Type B pancreatic cell (in vitro differentiated cells): ENCODE measurements around the gene NXNL1. TPM values are rescaled to one million over a fixed set of nuclear protein-coding genes. Genes with fewer than 3 reads are reported as not detected.

Experiments used
- DNase-seq: peaks from one replicate; pipeline ENCODE4 v3.0.0; 2021; ENCODE audit warnings: mixed read lengths; ENCODE audit not compliant: unreplicated experiment; ENCODE audit errors: extremely low spot score
- H3K27ac Mint-ChIP-seq: 2 replicates; pipeline ENCODE4 v1.8.0; 2021; ENCODE audit warnings: mild to moderate bottlenecking, mixed read lengths
- H3K27me3 Mint-ChIP-seq: 2 replicates; pipeline ENCODE4 v1.8.0; 2021; ENCODE audit warnings: mixed read lengths
- H3K36me3 Mint-ChIP-seq: 2 replicates; pipeline ENCODE4 v1.8.0; 2021; ENCODE audit warnings: mixed read lengths
- H3K4me1 Mint-ChIP-seq: one replicate; pipeline ENCODE4 v1.8.0; 2021; ENCODE audit warnings: mixed read lengths; ENCODE audit not compliant: unreplicated experiment
- H3K4me3 Mint-ChIP-seq: 2 replicates; pipeline ENCODE4 v1.8.0; 2021; ENCODE audit warnings: mild to moderate bottlenecking, mixed read lengths
- H3K9me3 Mint-ChIP-seq: 2 replicates; pipeline ENCODE4 v1.8.0; 2021; ENCODE audit warnings: mixed read lengths
- CTCF ChIP-seq: fragments of 200-600 bp; sonication (generic); conservative IDR thresholded peaks from 2 replicates; pipeline ENCODE4 v1.5.0; 2021; ENCODE audit warnings: antibody characterized with exemption, mild to moderate bottlenecking
- total RNA-seq: library from RNA; stranded (reverse); gene quantifications from 2 replicates; pipeline ENCODE4 v1.2.1, GENCODE V29; 2021; ENCODE audit warnings: low replicate concordance

The NXNL1 gene
- total RNA-seq, 1 donor from 2014 or later, result not detected

GRCh38 chr19:17497149-17497798, 36.5 kb upstream of the NXNL1 start:
- TF ChIP-seq CTCF, result no peak
- Mint-ChIP-seq H3K4me3 (no peak overlapping the region), H3K27me3 (no peaks in the 10 kb centered on the region), H3K27ac (no peak overlapping the region), H3K36me3 (no peaks in the 10 kb centered on the region), H3K4me1 (peaks cover 20% of the 10 kb centered on the region), H3K9me3 (no peaks in the 10 kb centered on the region)
- no peak for DNase-seq

GRCh38 chr19:17496337-17496997, 35.7 kb upstream of the NXNL1 start:
- Mint-ChIP-seq H3K9me3 (no peaks in the 10 kb centered on the region), H3K27ac (no peak overlapping the region), H3K4me1 (peaks cover 20% of the 10 kb centered on the region), H3K36me3 (no peaks in the 10 kb centered on the region), H3K27me3 (no peaks in the 10 kb centered on the region), H3K4me3 (no peak overlapping the region)
- peak; percentile 85 for TF ChIP-seq CTCF
- DNase-seq, result no peak

- H3K9me3 Mint-ChIP-seq, result no peaks in the 10 kb centered on the region
- no peak for DNase-seq
- no peak for TF ChIP-seq CTCF
- H3K36me3 Mint-ChIP-seq, result no peaks in the 10 kb centered on the region
- no peak overlapping the region for H3K27ac Mint-ChIP-seq
- H3K4me3 Mint-ChIP-seq, result no peak overlapping the region
- no peaks in the 10 kb centered on the region for H3K27me3 Mint-ChIP-seq
- H3K4me1 Mint-ChIP-seq, result peaks cover 20% of the 10 kb centered on the region
These were observed 35.0 kb upstream of the NXNL1 start for GRCh38 chr19:17495639-17496296.

GRCh38 chr19:17491287-17491686, 30.6 kb upstream of the NXNL1 start:
- no peak for DNase-seq
- Mint-ChIP-seq H3K36me3 (no peaks in the 10 kb centered on the region), H3K4me3 (no peak overlapping the region), H3K27me3 (no peaks in the 10 kb centered on the region), H3K9me3 (no peaks in the 10 kb centered on the region), H3K27ac (no peak overlapping the region), H3K4me1 (peaks cover 20% of the 10 kb centered on the region)
- TF ChIP-seq CTCF, result no peak

DNA sequence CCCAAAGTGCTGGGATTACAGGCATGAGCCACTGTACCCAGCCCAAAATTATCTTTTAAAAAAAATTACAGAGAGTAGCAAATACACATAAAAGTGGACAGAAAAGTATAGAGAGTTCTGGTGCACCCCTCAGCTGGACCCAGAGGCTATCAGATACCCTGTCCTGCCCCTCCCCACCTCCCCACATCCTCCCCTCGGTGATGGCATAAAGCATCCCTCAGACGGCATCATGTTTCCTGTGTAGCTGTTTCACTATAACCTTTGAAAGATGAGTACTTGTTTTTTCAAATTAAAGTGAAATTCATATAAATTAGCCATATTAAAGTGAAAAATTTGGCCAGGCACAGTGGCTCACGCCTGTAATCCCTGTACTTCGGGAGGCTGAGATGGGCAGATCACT, 29.7 kb upstream of the NXNL1 start:
- Mint-ChIP-seq H3K27ac (no peak overlapping the region), H3K36me3 (no peaks in the 10 kb centered on the region), H3K9me3 (no peaks in the 10 kb centered on the region), H3K4me1 (peaks cover 13% of the 10 kb centered on the region), H3K4me3 (no peak overlapping the region), H3K27me3 (no peaks in the 10 kb centered on the region)
- no peak for TF ChIP-seq CTCF
- no peak for DNase-seq
